Lower leg skin (tissue), 4 donors: ENCODE results near the gene SPDYE1. TPM values are rescaled to one million over a fixed set of nuclear protein-coding genes. Genes with fewer than 3 reads are reported as not detected.
"Not testable (repeated sequence)": the region's sequence is repeated elsewhere in the genome, so short reads cannot be mapped to it uniquely, and the experiment has no call there.

Source experiments
- DNase-seq, 2 donors: peaks; one replicate each; pipeline ENCODE4 v3.0.0-alpha.2; 2019; ENCODE audit warnings: low spot score in 2 of 2
- H3K4me3 ChIP-seq: fragments of 200-600 bp; sonication (generic); 2 replicates; pipeline ENCODE4 v1.5.1; 2017; ENCODE audit warnings: mild to moderate bottlenecking, low read depth; ENCODE audit not compliant: poor library complexity, severe bottlenecking
- POLR2A ChIP-seq, 2 donors: fragments of 450-650 bp; IDR thresholded peaks; one replicate each; pipeline ENCODE4 v1.6.1; 2016 to 2017; ENCODE audit warnings: antibody characterized with exemption in 2 of 2, mild to moderate bottlenecking in 1 of 2, moderate library complexity in 1 of 2
- WGBS, 2 donors: methylation state at CpG; one replicate each; pipeline ENCODE4 v1.1.5; 2018; 5-methylcytosine and 5-hydroxymethylcytosine counted together
- intact Hi-C: fragments of 100-400 bp; cut with DNase I; formaldehyde crosslinking; loops from one replicate; pipeline ENCODE4 v1.15.0; 2023; ENCODE audit warnings: low total_unique reads
- total RNA-seq, 4 donors: library from RNA; depleted of rRNA; stranded (reverse); fragments of >200 nt; gene quantifications; one replicate each; pipeline ENCODE4 v1.1.0, GENCODE V29; 2016

The SPDYE1 gene
- total RNA-seq, 4 donors from 2014 or later: 0.69 TPM; not detected in 3

- intact Hi-C loops, H3K4me3 ChIP-seq: not testable (repeated sequence)
- WGBS, 2 donors: 93 to 94% methylated on average over 7 of the region's 8 CpGs
Measured at GRCh38 chr7:44012081-44012480, 14.4 kb downstream of the SPDYE1 start.

GRCh38 chr7:44015090-44015489 is 17.4 kb downstream of the SPDYE1 start:
- WGBS, 2 donors: 80% methylated on average over 2 of the region's 12 CpGs; no CpG with 5 or more reads in 1 of the 2 donors
- H3K4me3 ChIP-seq, intact Hi-C loops, DNase-seq: not testable (repeated sequence)

More at GRCh38 chr7:44012081-44012480, 14.4 kb downstream of the SPDYE1 start:
- not testable (repeated sequence) for DNase-seq

- intact Hi-C loops: not testable (repeated sequence)
Measured at GRCh38 chr7:44018857-44019807, 21.4 kb downstream of the SPDYE1 start.

GRCh38 chr7:44019825-44020224 is 22.1 kb downstream of the SPDYE1 start:
- H3K4me3 ChIP-seq, intact Hi-C loops, DNase-seq: not testable (repeated sequence)
- WGBS, 2 donors: 68 to 71% methylated on average over 6 of the region's 6 CpGs

More at GRCh38 chr7:44018857-44019807, 21.4 kb downstream of the SPDYE1 start:
- 1 to 3% methylated on average over 33 to 46 of the region's 63 CpGs for WGBS, 2 donors
- peak; percentile 95 to 99 for DNase-seq
- TF ChIP-seq POLR2A (IDR thresholded peaks at IDR 0.05): peak in 1 of 2 donors; percentile 7
- H3K4me3 ChIP-seq: peak overlapping the region; percentile 80

- H3K4me3 ChIP-seq, DNase-seq, intact Hi-C loops: not testable (repeated sequence)
- 84 to 98% methylated on average over 6 to 7 of the region's 7 CpGs for WGBS, 2 donors
Measured at GRCh38 chr7:44022069-44022468, 24.4 kb downstream of the SPDYE1 start.

- WGBS, 2 donors: 64% methylated on average over 5 of the region's 6 CpGs
- DNase-seq, H3K4me3 ChIP-seq, intact Hi-C loops: not testable (repeated sequence)
Measured at GRCh38 chr7:44022796-44023467, 25.2 kb downstream of the SPDYE1 start.

- H3K4me3 ChIP-seq, DNase-seq, intact Hi-C loops: not testable (repeated sequence)
- WGBS, 2 donors: 89% methylated on average over 4 of the region's 11 CpGs; no CpG with 5 or more reads in 1 of the 2 donors
Measured at GRCh38 chr7:44029433-44029832, 31.7 kb downstream of the SPDYE1 start.

GRCh38 chr7:44030029-44030428 is 32.3 kb downstream of the SPDYE1 start:
- intact Hi-C loops, DNase-seq, H3K4me3 ChIP-seq: not testable (repeated sequence)
- 92% methylated on average over 2 of the region's 5 CpGs; no CpG with 5 or more reads in 1 of the 2 donors for WGBS, 2 donors

GRCh38 chr7:44031319-44031718 is 33.6 kb downstream of the SPDYE1 start:
- DNase-seq, intact Hi-C loops, H3K4me3 ChIP-seq: not testable (repeated sequence)
- 84 to 91% methylated on average over 12 of the region's 13 CpGs for WGBS, 2 donors

GRCh38 chr7:44032031-44032430 is 34.3 kb downstream of the SPDYE1 start:
- DNase-seq: peak in 1 of 2 donors; percentile 76
- WGBS, 2 donors: 84 to 93% methylated on average over 6 of the region's 6 CpGs
- intact Hi-C loops, H3K4me3 ChIP-seq: not testable (repeated sequence)

GRCh38 chr7:44033971-44034844 is 36.5 kb downstream of the SPDYE1 start:
- 93 to 95% methylated on average over 12 to 17 of the region's 18 CpGs for WGBS, 2 donors
- intact Hi-C loops, H3K4me3 ChIP-seq: not testable (repeated sequence)
- peak in 1 of 2 donors; percentile 58 for DNase-seq

- intact Hi-C loops, H3K4me3 ChIP-seq, DNase-seq: not testable (repeated sequence)
- 73 to 75% methylated on average over 8 of the region's 10 CpGs for WGBS, 2 donors
Measured at GRCh38 chr7:44036364-44036763, 38.7 kb downstream of the SPDYE1 start.

- intact Hi-C loops, DNase-seq, H3K4me3 ChIP-seq: not testable (repeated sequence)
- WGBS, 2 donors: 66 to 77% methylated on average over 2 of the region's 2 CpGs
Measured at GRCh38 chr7:44037951-44038350, 40.3 kb downstream of the SPDYE1 start.

GRCh38 chr7:44038553-44038952 is 40.9 kb downstream of the SPDYE1 start:
- H3K4me3 ChIP-seq, DNase-seq, intact Hi-C loops: not testable (repeated sequence)
- WGBS, 2 donors: 53 to 67% methylated on average over 2 to 7 of the region's 12 CpGs
